Measurements from ENCODE around the gene HOXA10.

Gene HOXA10

DNA sequence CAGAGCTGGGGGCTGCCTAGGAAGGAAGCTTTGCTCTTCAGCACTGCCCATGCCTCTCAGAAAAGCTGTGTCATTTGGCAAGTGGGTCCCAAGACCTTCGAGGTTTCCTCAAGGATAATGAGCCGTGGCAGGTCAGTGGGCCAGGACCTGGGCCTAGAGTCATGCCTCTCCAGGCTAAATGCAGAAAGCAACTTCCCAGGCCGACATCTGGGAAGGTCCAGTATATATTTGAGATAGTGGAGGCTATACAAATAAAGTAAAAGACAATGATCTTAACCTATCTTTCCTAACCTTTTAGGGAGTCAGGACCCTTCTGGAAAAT, 2.4 kb upstream of the HOXA10 start:
- DNase-seq (ENCODE audit: low read depth), result no peak
- TF ChIP-seq, protein P1, sequence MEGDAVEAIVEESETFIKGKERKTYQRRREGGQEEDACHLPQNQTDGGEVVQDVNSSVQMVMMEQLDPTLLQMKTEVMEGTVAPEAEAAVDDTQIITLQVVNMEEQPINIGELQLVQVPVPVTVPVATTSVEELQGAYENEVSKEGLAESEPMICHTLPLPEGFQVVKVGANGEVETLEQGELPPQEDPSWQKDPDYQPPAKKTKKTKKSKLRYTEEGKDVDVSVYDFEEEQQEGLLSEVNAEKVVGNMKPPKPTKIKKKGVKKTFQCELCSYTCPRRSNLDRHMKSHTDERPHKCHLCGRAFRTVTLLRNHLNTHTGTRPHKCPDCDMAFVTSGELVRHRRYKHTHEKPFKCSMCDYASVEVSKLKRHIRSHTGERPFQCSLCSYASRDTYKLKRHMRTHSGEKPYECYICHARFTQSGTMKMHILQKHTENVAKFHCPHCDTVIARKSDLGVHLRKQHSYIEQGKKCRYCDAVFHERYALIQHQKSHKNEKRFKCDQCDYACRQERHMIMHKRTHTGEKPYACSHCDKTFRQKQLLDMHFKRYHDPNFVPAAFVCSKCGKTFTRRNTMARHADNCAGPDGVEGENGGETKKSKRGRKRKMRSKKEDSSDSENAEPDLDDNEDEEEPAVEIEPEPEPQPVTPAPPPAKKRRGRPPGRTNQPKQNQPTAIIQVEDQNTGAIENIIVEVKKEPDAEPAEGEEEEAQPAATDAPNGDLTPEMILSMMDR (IDR thresholded peaks at IDR 0.05; ENCODE audit: low read depth, low read length), result no peak
- TF ChIP-seq, protein P2, sequence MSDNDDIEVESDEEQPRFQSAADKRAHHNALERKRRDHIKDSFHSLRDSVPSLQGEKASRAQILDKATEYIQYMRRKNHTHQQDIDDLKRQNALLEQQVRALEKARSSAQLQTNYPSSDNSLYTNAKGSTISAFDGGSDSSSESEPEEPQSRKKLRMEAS (IDR thresholded peaks at IDR 0.05; ENCODE audit: low read depth, low read length), result no peak
- TF ChIP-seq POLR2A (IDR thresholded peaks at IDR 0.05; ENCODE audit: extremely low read depth, insufficient read length), result no peak
- TF ChIP-seq MYC (IDR thresholded peaks at IDR 0.05; ENCODE audit: low read depth, low read length), result no peak
- H3K4me3 ChIP-seq (ENCODE audit: low read depth, low read length), result no peak overlapping the region

DNA sequence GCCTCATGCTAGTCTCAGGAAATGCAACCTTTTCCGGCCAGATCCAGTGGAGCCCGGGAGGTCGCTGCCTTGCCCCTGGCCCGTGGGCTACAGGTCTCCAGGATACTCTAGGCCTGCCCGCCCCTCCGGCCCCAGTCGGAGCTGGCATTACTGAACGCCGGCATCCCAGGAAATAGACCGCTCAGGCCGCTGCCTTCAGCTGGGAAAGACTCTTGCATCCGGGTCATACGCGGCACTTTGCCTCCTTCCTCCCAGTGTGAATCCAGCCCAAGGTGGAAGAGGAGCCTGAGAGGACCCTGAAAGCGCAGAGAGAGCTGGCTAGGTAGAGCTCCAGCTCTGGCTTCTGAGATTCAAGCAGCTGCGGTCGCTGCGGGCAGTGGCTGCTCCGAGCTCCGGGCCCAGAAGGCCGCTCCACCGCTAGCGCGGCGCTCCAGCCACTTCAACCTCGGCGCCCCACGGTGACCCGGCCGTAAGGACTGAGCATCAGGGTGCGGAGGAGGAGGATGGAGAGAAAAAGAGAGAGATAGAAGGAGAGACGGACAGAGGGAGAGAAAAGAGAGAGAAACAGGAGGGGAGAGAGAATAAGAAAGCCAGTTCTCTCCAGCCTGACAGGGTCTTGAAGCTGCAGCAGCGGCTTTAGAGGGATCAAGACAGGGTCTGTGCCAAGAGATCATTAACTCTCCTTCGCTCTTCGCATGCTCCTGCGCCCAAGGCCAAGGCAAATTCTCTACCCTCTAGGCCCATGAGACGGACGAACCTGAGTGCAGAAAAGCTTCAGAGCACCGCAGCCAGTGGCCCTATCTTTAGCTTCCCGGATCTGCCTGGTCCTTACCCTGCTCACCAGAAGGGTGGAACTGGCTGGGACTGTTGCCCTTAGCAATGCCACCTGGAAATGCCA, 1.8 kb upstream of the HOXA10 start:
- no peak for TF ChIP-seq MYC (IDR thresholded peaks at IDR 0.05; ENCODE audit: low read depth, low read length)
- TF ChIP-seq, protein P1 (IDR thresholded peaks at IDR 0.05; ENCODE audit: low read depth, low read length), result no peak
- TF ChIP-seq, protein P2 (IDR thresholded peaks at IDR 0.05; ENCODE audit: low read depth, low read length), result no peak
- no peak for TF ChIP-seq POLR2A (IDR thresholded peaks at IDR 0.05; ENCODE audit: extremely low read depth, insufficient read length)
- DNase-seq (ENCODE audit: low read depth), result no peak
- H3K4me3 ChIP-seq (ENCODE audit: low read depth, low read length), result no peak overlapping the region

DNA sequence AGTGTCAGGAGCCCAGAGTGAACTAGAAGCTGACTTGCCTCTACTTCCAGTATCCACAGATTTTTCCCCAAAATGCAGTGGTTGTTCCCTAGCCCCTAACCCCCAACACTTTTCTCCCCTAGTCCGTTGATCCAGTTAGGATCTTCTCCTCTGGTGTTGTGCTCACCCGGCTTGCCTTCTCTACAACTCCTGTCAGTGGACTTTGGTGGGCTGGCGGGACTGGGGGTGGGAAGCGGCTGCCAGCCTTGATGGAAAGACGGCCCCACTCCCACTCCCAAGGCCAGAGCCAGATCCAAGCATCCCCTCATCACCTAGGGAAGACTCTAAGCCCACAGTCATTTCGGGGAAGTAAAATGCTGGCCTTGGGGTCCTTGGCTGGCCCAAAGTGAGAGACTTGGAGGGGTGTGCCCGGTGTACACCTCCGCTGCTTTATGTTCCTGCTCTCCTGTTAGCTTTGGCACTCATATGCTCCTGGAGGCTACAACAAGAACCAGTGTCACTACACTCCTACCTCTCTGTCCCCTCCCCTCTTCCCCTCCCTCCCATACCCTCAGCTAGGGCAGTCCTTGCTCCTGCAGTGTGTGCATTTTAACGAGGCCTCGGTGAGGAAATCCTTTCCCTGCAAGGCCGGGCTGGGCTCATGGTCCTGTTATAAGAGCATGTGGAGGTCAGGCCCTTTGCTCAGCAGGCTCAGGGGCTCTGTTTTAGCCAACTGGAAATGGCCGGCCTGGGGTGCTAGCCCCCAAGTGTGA, 930 bp upstream of the HOXA10 start:
- peak; percentile 42 for TF ChIP-seq MYC (IDR thresholded peaks at IDR 0.05; ENCODE audit: low read depth, low read length)
- TF ChIP-seq POLR2A (IDR thresholded peaks at IDR 0.05; ENCODE audit: extremely low read depth, insufficient read length), result no peak
- TF ChIP-seq, protein P2 (IDR thresholded peaks at IDR 0.05; ENCODE audit: low read depth, low read length), result peak; percentile 42; the same call in 1 of the 2 replicates
- TF ChIP-seq, protein P1 (IDR thresholded peaks at IDR 0.05; ENCODE audit: low read depth, low read length), result no peak
- H3K4me3 ChIP-seq (ENCODE audit: low read depth, low read length), result no peak overlapping the region
- DNase-seq (ENCODE audit: low read depth), result peak; percentile 74

GRCh38 chr7:27173511-27173955, 587 bp downstream of the HOXA10 start:
- no peak for DNase-seq (ENCODE audit: low read depth)
- peak overlapping the region; percentile 82 for H3K4me3 ChIP-seq (ENCODE audit: low read depth, low read length)
- TF ChIP-seq, protein P1 (IDR thresholded peaks at IDR 0.05; ENCODE audit: low read depth, low read length), result no peak
- TF ChIP-seq MYC (IDR thresholded peaks at IDR 0.05; ENCODE audit: low read depth, low read length) (peak; percentile 36; the same call in 1 of the 2 replicates), POLR2A (IDR thresholded peaks at IDR 0.05; ENCODE audit: extremely low read depth, insufficient read length) (peak; percentile 86)
- TF ChIP-seq, protein P2 (IDR thresholded peaks at IDR 0.05; ENCODE audit: low read depth, low read length), result peak; percentile 50

DNA sequence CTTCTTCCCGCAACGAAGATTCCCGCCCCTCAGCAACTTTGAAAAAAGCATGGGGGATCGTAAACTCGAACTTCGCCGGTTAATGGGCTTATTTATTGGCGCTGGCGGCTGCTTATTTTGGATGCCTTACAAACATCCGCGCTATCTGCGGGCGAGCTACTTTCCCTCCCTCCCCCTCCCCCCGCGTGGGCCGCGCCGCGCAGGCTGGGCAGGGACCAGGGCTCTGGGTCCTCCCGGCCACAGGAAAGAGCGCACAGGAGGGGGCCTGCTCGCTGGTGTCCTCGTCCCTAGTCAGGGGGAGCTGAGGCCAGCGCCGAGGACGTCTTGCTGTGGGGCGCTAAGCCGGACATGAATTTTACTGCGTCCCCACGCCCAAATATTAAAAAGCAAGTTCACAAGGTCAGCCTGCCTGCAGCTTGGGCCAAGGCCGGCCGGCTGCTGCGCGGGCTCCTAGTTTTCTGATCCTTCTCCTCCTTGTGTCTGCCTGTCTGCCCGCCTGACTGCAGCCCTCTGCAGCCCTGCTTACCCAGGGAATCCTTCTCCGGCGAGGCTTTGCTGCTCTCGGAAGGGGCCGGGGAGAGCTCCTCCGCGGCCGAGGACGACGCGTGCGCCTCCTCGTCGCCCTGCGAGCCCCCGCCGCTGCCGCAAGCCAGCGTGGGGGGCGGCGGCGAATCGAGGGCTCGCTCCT, 1.2 kb downstream of the HOXA10 start:
- H3K4me3 ChIP-seq (ENCODE audit: low read depth, low read length), result peak overlapping the region; percentile 82
- TF ChIP-seq, protein P1 (IDR thresholded peaks at IDR 0.05; ENCODE audit: low read depth, low read length), result no peak
- TF ChIP-seq, protein P2 (IDR thresholded peaks at IDR 0.05; ENCODE audit: low read depth, low read length), result peak; percentile 24
- TF ChIP-seq MYC (IDR thresholded peaks at IDR 0.05; ENCODE audit: low read depth, low read length) (peak; percentile 67), POLR2A (IDR thresholded peaks at IDR 0.05; ENCODE audit: extremely low read depth, insufficient read length) (peak; percentile 60)
- DNase-seq (ENCODE audit: low read depth), result peak; percentile 88
